Type B pancreatic cell (in vitro differentiated cells): ENCODE measurements around the gene PLPPR5. TPM values are rescaled to one million over a fixed set of nuclear protein-coding genes. Genes with fewer than 3 reads are reported as not detected.

Source experiments
- DNase-seq: peaks from one replicate; pipeline ENCODE4 v3.0.0; 2021; ENCODE audit warnings: mixed read lengths; ENCODE audit not compliant: unreplicated experiment; ENCODE audit errors: extremely low spot score
- H3K27ac Mint-ChIP-seq: 2 replicates; pipeline ENCODE4 v1.8.0; 2021; ENCODE audit warnings: mild to moderate bottlenecking, mixed read lengths
- H3K27me3 Mint-ChIP-seq: 2 replicates; pipeline ENCODE4 v1.8.0; 2021; ENCODE audit warnings: mixed read lengths
- H3K36me3 Mint-ChIP-seq: 2 replicates; pipeline ENCODE4 v1.8.0; 2021; ENCODE audit warnings: mixed read lengths
- H3K4me1 Mint-ChIP-seq: one replicate; pipeline ENCODE4 v1.8.0; 2021; ENCODE audit warnings: mixed read lengths; ENCODE audit not compliant: unreplicated experiment
- H3K4me3 Mint-ChIP-seq: 2 replicates; pipeline ENCODE4 v1.8.0; 2021; ENCODE audit warnings: mild to moderate bottlenecking, mixed read lengths
- H3K9me3 Mint-ChIP-seq: 2 replicates; pipeline ENCODE4 v1.8.0; 2021; ENCODE audit warnings: mixed read lengths
- total RNA-seq: library from RNA; stranded (reverse); gene quantifications from 2 replicates; pipeline ENCODE4 v1.2.1, GENCODE V29; 2021; ENCODE audit warnings: low replicate concordance
- TF ChIP-seq, protein P1 (sequence below): fragments of 200-600 bp; sonication (generic); conservative IDR thresholded peaks from 2 replicates; pipeline ENCODE4 v1.5.0; 2021; ENCODE audit warnings: antibody characterized with exemption, mild to moderate bottlenecking

The PLPPR5 gene
- total RNA-seq, 1 donor from 2014 or later: 5.9 TPM

DNA sequence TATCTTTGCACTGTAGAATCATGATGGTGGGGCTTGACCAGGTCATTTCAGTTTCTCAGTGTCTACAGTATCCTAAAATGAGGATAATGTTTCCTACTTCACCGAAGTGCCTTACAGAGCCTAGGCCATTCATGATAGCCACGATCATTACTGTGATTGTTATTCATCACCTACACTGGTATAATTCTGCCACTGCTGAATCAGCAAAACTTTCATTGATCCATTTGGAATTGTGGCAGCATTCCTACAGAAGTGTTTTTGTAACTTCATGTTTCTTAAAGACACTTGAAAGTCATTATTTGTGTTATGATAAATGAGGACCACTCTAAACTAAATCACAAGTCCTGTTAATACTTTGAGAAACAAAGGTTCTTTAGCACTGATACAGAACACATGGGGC lies 6.0 kb upstream of the PLPPR5 start:
- Mint-ChIP-seq H3K4me1 (peaks cover 2% of the 10 kb centered on the region), H3K9me3 (no peaks in the 10 kb centered on the region), H3K4me3 (no peak overlapping the region), H3K36me3 (no peaks in the 10 kb centered on the region), H3K27me3 (peaks cover 45% of the 10 kb centered on the region), H3K27ac (no peak overlapping the region)
- no peak for DNase-seq
- TF ChIP-seq, protein P1, sequence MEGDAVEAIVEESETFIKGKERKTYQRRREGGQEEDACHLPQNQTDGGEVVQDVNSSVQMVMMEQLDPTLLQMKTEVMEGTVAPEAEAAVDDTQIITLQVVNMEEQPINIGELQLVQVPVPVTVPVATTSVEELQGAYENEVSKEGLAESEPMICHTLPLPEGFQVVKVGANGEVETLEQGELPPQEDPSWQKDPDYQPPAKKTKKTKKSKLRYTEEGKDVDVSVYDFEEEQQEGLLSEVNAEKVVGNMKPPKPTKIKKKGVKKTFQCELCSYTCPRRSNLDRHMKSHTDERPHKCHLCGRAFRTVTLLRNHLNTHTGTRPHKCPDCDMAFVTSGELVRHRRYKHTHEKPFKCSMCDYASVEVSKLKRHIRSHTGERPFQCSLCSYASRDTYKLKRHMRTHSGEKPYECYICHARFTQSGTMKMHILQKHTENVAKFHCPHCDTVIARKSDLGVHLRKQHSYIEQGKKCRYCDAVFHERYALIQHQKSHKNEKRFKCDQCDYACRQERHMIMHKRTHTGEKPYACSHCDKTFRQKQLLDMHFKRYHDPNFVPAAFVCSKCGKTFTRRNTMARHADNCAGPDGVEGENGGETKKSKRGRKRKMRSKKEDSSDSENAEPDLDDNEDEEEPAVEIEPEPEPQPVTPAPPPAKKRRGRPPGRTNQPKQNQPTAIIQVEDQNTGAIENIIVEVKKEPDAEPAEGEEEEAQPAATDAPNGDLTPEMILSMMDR: no peak

DNA sequence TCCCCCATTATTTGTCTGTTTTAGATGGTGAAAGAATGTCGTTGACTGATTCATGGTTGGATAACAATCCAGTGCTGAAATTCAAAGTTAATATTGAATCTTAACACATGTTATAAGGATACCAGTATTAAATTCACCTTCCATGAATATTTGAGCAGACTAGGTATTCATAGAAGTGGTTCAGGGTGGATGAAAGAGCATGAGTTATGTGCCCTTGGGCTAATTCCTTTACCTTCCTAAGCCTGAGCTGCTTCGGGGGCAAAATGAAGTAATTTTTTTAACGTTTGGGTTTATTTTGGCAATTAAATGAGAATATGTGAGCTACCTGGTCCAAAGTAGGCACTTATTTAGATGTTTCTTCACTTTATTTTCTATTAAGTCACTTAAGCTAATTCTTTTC lies 2.7 kb upstream of the PLPPR5 start:
- Mint-ChIP-seq H3K9me3 (no peaks in the 10 kb centered on the region), H3K36me3 (no peaks in the 10 kb centered on the region), H3K27me3 (peaks cover 70% of the 10 kb centered on the region), H3K4me1 (peaks cover 4% of the 10 kb centered on the region), H3K4me3 (no peak overlapping the region), H3K27ac (no peak overlapping the region)
- DNase-seq: no peak
- TF ChIP-seq, protein P1: no peak

DNA sequence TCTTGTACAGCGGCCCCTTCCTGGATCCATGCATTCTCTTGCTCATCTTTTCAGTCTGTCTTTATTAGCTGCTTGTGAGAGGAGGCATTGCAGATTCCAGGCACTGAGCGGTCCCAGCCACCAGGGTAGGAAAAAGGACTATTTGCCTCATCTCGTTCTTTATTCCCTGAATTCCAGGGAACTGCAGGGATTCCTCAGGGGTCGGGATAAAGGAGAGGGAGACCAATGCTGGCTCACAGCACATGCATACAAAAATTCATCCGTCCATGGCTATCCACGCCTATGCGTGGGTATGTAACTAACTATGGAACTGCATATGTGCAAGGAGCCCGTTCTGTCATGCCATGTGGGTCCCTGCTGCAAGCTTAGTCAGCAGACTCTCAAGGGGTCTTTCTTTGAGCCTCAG lies 879 bp upstream of the PLPPR5 start:
- Mint-ChIP-seq H3K36me3 (no peaks in the 10 kb centered on the region), H3K4me1 (peaks cover 4% of the 10 kb centered on the region), H3K27me3 (peaks cover 81% of the 10 kb centered on the region), H3K27ac (no peak overlapping the region), H3K4me3 (peak overlapping the region; percentile 84), H3K9me3 (no peaks in the 10 kb centered on the region)
- DNase-seq: no peak
- TF ChIP-seq, protein P1: peak; percentile 51

DNA sequence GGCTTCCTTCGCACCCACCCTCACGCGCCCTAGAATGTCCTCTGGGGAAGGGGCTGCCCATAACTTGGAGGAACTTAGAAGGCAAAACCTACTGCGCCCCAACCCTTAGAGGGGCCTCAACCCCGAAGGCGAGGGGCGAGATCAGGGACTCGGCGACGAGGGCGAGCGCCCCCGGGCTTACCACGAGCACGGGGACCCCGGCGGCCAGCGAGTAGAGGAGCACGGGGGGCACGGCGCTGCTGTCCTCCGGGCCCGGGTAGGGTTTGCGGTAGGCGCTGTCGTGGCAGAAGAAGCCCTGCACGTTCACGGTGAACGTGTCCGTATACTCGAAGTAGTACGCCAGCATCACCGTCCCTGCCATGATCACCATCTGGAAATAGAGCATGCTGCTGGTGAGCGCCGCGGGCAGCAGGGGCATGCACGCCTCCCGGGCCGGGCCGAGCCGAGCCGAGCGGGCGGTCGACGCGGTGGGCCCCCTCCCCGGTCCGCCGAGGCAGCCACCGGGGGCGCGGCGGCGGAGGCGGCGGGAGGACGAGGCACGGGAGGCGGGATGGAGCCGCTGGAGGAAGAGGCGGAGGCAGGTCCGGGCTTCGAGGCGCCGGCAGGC lies 304 bp downstream of the PLPPR5 start:
- Mint-ChIP-seq H3K4me3 (peak overlapping the region; percentile 82), H3K27me3 (peaks cover 85% of the 10 kb centered on the region), H3K36me3 (no peaks in the 10 kb centered on the region), H3K27ac (no peak overlapping the region), H3K9me3 (no peaks in the 10 kb centered on the region), H3K4me1 (peaks cover 4% of the 10 kb centered on the region)
- TF ChIP-seq, protein P1: no peak
- DNase-seq: peak; percentile 70

DNA sequence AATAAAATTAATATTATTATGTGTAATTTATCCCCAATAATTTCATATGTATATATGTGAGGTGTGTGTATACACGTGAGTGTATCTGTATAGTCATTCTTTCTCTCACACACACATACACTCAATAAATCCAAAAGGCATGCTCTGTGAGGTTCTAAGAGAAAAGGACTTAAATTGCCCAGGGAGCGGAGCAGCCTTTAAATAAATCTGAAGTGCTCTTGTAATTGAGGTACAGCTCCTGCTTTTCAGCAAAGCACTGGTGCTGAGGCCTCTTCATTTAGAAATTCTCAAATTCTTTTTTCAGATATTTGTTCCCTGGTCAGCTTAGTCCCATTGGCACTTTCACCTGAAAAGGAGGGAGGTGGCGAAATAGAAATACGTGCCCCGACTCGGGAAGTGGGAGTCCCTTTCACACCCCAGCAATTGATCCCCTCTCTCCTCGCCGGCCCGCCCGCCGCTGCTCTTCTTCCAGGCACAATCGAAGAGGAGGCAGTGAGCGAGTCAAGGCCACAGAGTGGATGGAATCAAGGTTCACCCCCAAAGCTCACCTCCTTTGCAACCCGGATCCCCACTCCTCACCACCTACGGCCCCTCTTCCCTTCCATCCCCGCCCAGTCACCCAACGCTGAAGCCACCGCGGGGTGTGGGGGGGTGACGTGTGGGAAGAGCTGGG lies 944 bp downstream of the PLPPR5 start:
- no peak overlapping the region for H3K27ac Mint-ChIP-seq
- DNase-seq: no peak
- H3K36me3 Mint-ChIP-seq: no peaks in the 10 kb centered on the region
- no peaks in the 10 kb centered on the region for H3K9me3 Mint-ChIP-seq
- peaks cover 4% of the 10 kb centered on the region for H3K4me1 Mint-ChIP-seq
- TF ChIP-seq, protein P1: no peak
- peaks cover 84% of the 10 kb centered on the region for H3K27me3 Mint-ChIP-seq
- peak overlapping the region; percentile 82 for H3K4me3 Mint-ChIP-seq
